Measurements from ENCODE around the gene DCAF7.

The DCAF7 gene

GRCh38 chr17:63546308-63547082 lies 3.8 kb upstream of the DCAF7 start:
- Histone ChIP-seq H3K27ac (ENCODE audit: low read depth, low read length) (no peak overlapping the region), H3K4me1 (ENCODE audit: control insufficient read depth, low read length) (peaks cover 5% of the 10 kb centered on the region)

GRCh38 chr17:63547083-63547523 lies 3.2 kb upstream of the DCAF7 start:
- H3K9me2 ChIP-seq (replicated peaks; ENCODE audit: control insufficient read depth, low read length) = no peaks in the 10 kb centered on the region
- H3K27me3 ChIP-seq (ENCODE audit: control insufficient read depth, low read length) = no peaks in the 10 kb centered on the region
- H4K20me1 ChIP-seq (ENCODE audit: control insufficient read depth, insufficient read depth, low read depth, low read length) = no peaks in the 10 kb centered on the region
- H3K27ac ChIP-seq (ENCODE audit: low read depth, low read length) = no peak overlapping the region
- peaks cover 26% of the 10 kb centered on the region for H3K79me2 ChIP-seq (ENCODE audit: control insufficient read depth, low read length)
- H3K4me1 ChIP-seq (ENCODE audit: control insufficient read depth, low read length) = peaks cover 7% of the 10 kb centered on the region
- H3F3A ChIP-seq (ENCODE audit: control insufficient read depth, insufficient read depth) = no peaks in the 10 kb centered on the region
- H3K36me3 ChIP-seq (ENCODE audit: control insufficient read depth, low read length) = peaks cover 8% of the 10 kb centered on the region
- H3K4me3 ChIP-seq (ENCODE audit: low read length) = no peak overlapping the region
- no peaks in the 10 kb centered on the region for H3K9me3 ChIP-seq (ENCODE audit: control insufficient read depth, insufficient read depth, low read length)
- no peak for TF ChIP-seq CTCF (IDR thresholded peaks at IDR 0.05; ENCODE audit: low read depth, low read length, poor library complexity, severe bottlenecking)
- no peak for TF ChIP-seq EZH2phosphoT487 (IDR thresholded peaks at IDR 0.05; ENCODE audit: borderline replicate concordance, low read length)
- no peak overlapping the region for H3K4me2 ChIP-seq (ENCODE audit: low read length)

More at GRCh38 chr17:63546308-63547082, 3.8 kb upstream of the DCAF7 start:
- TF ChIP-seq CTCF (IDR thresholded peaks at IDR 0.05; ENCODE audit: low read depth, low read length, poor library complexity, severe bottlenecking) (no peak), EZH2phosphoT487 (IDR thresholded peaks at IDR 0.05; ENCODE audit: borderline replicate concordance, low read length) (no peak)
- Histone ChIP-seq H3K9me3 (ENCODE audit: control insufficient read depth, insufficient read depth, low read length) (no peaks in the 10 kb centered on the region), H3F3A (ENCODE audit: control insufficient read depth, insufficient read depth) (no peaks in the 10 kb centered on the region), H4K20me1 (ENCODE audit: control insufficient read depth, insufficient read depth, low read depth, low read length) (no peaks in the 10 kb centered on the region), H3K79me2 (ENCODE audit: control insufficient read depth, low read length) (peaks cover 21% of the 10 kb centered on the region), H3K4me3 (ENCODE audit: low read length) (no peak overlapping the region), H3K27me3 (ENCODE audit: control insufficient read depth, low read length) (no peaks in the 10 kb centered on the region), H3K9me2 (replicated peaks; ENCODE audit: control insufficient read depth, low read length) (no peaks in the 10 kb centered on the region), H3K4me2 (ENCODE audit: low read length) (no peak overlapping the region), H3K36me3 (ENCODE audit: control insufficient read depth, low read length) (peaks cover 6% of the 10 kb centered on the region)

GRCh38 chr17:63549289-63549945 lies 860 bp upstream of the DCAF7 start:
- TF ChIP-seq EZH2phosphoT487 (IDR thresholded peaks at IDR 0.05; ENCODE audit: borderline replicate concordance, low read length) (no peak), CTCF (IDR thresholded peaks at IDR 0.05; ENCODE audit: low read depth, low read length, poor library complexity, severe bottlenecking) (no peak)
- Histone ChIP-seq H3K4me2 (ENCODE audit: low read length) (peak overlapping the region; percentile 83), H3K79me2 (ENCODE audit: control insufficient read depth, low read length) (peaks cover 49% of the 10 kb centered on the region), H3K4me3 (ENCODE audit: low read length) (peak overlapping the region; percentile 84), H3K27ac (ENCODE audit: low read depth, low read length) (peak overlapping the region; percentile 73), H4K20me1 (ENCODE audit: control insufficient read depth, insufficient read depth, low read depth, low read length) (peaks cover 19% of the 10 kb centered on the region; the same call in 1 of the 2 replicates), H3F3A (ENCODE audit: control insufficient read depth, insufficient read depth) (no peaks in the 10 kb centered on the region), H3K4me1 (ENCODE audit: control insufficient read depth, low read length) (peaks cover 20% of the 10 kb centered on the region), H3K36me3 (ENCODE audit: control insufficient read depth, low read length) (peaks cover 27% of the 10 kb centered on the region), H3K9me2 (replicated peaks; ENCODE audit: control insufficient read depth, low read length) (no peaks in the 10 kb centered on the region), H3K9me3 (ENCODE audit: control insufficient read depth, insufficient read depth, low read length) (no peaks in the 10 kb centered on the region), H3K27me3 (ENCODE audit: control insufficient read depth, low read length) (no peaks in the 10 kb centered on the region)
